ENCODE results near the gene ZNF574.

ZNF574 gene

GRCh38 chr19:42079886-42080763 is 4.2 kb downstream of the ZNF574 start:
- no peak for DNase-seq (ENCODE audit: low spot score)

DNA sequence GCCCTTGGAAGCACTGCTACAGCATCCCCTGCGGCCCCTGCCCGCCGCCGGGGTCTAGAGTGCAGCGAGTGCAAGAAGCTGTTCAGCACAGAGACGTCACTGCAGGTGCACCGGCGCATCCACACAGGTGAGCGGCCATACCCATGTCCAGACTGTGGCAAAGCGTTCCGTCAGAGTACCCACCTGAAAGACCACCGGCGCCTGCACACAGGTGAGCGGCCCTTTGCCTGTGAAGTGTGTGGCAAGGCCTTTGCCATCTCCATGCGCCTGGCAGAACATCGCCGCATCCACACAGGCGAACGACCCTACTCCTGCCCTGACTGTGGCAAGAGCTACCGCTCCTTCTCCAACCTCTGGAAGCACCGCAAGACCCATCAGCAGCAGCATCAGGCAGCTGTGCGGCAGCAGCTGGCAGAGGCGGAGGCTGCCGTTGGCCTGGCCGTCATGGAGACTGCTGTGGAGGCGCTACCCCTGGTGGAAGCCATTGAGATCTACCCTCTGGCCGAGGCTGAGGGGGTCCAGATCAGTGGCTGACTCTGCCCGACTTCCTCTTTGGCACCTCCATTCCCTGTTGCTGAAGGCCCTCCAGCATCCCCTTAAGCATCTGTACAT is 4.9 kb downstream of the ZNF574 start:
- no peak for DNase-seq (ENCODE audit: low spot score)

GRCh38 chr19:42081584-42082203 is 5.7 kb downstream of the ZNF574 start:
- peak; percentile 72 for DNase-seq (ENCODE audit: low spot score)

- DNase-seq (ENCODE audit: low spot score) = no peak
Observed at GRCh38 chr19:42083537-42083936, 7.6 kb downstream of the ZNF574 start.

DNA sequence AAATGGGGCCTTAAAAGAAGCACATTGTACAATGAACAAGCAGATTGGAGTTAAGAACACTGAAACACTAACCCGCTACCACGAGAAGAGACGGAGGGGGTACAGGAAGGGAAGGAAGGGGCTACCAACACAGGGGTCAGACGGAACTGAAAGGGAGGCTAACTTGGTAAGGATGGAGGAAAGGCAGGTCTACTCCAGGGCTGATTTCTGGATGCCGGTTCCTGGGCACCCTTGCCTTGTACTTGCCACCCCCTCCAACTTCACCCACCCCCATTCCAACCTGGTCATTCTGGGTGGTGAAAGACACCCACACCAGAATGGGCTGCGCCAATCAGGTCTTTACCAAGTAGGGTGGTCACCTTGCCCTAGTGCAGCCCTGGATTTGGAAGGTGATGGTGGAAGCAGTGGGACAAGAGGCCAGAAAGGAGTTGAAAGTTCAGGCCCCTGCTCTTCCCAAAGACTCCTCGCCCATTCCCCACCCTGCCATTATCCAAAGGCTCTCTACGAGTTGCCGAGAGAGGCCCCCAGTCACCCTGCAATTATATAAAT is 10.3 kb downstream of the ZNF574 start:
- no peak for DNase-seq (ENCODE audit: low spot score)

DNA sequence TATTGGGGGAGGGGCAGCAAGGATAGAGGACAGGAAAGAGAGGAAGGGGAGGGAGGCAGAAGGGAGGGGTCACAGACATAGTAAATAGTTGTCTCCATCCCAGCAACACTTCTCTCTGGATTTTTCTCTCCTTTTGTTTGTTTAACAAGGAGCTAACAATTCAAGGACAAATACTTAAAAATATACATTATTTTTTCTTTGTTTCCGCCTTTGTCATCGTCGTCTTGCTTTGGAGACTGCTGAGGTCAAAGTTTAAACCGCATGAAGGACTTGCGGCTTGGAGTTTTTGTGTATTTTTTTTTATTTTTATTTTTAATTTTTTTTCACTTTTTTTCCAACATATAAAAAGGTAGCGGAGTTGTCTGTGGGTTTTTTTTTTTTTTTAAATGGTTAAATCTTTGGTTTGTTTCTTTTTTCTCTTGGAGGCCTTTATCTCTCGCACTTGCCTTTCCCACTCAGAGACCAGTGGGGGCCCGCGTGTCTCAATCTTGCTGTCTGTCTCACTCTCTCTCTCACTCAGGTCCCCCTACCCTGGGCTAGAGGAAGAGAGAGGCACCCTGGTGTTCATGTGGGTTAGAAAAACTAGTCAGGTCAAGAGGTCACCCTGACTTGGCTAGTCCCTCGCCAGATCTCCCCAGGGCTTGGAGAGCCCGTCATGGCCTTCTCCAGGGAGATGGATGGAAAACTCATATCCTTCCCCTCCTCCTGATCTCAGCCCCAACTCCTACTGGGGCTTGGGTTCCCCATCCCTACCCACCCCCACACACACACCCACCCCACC is 11.0 kb downstream of the ZNF574 start:
- DNase-seq (ENCODE audit: low spot score) = no peak

GRCh38 chr19:42088471-42089190 is 12.7 kb downstream of the ZNF574 start:
- peak; percentile 88 for DNase-seq (ENCODE audit: low spot score)

DNA sequence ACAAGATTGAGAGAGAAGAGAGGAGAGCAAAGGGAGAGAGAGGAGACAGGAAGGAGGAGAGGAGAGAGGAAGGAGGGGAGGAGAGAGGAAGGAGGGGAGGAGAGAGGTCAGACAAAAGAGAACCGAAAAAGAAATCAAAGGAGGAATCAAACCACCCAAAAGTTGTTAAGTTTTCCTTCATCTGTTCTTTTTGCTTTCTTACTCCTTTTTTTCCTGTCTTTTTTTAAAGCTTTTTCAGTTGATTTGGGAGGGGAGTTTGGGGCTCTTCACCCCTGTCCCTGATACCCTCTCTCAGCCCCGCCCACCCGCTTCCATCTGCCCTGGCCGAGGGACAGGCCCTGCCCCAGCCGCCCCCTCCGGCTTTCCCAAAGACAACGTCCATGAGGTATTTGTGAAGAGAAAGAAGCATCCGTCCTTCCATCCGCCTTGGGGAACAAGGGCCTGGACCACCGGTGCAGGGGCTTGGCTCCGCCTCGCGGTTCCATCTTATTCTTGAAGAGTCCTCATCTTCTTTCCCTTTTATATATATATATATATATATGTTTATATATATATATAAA is 13.3 kb downstream of the ZNF574 start:
- no peak for DNase-seq (ENCODE audit: low spot score)

DNA sequence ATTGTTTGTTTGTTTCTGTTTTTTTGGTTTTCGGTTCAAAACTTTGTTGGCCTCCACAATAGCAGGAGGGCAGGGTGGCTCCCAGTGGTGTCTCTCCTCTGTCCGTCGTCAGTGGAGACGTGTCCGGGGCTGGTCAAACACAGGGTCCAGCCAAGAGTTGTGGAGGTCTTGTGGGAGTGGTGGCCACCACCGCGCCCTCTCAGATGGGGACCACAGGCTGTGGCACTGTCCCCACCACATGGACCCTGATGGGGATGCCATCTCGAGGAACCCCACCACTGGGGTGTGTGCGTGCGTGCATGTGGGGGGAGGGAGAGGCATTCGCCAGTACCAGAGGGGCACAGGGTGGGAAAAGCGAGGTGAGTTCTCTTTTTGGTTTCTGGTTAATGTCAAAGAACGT is 13.8 kb downstream of the ZNF574 start:
- no peak for DNase-seq (ENCODE audit: low spot score)

DNA sequence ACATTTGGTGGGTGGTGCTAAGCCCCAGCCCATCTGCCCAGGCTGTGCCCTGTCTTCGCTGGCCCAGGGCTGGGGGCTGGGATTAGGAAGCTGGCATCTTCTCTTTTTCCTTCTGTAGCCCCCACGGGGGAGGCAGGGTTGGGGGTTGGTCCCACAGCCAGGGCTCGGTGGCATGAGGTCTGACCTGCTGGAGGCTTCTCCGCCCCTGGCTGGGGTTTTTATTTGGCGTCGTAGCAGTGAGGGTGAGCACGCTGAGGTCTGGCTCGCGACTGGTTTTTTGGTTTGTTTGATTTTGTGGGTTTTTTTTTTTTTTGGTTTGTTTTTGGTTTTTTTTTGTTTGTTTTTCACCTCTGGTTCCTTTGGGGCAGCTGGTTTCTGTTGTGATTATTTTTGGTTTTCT is 14.7 kb downstream of the ZNF574 start:
- no peak for DNase-seq (ENCODE audit: low spot score)

- DNase-seq (ENCODE audit: low spot score) = no peak
Observed at GRCh38 chr19:42091300-42091699, 15.3 kb downstream of the ZNF574 start.

GRCh38 chr19:42091742-42092141 is 15.8 kb downstream of the ZNF574 start:
- peak; percentile 40 for DNase-seq (ENCODE audit: low spot score)

GRCh38 chr19:42092350-42092749 is 16.4 kb downstream of the ZNF574 start:
- DNase-seq (ENCODE audit: low spot score) = peak; percentile 45

- DNase-seq (ENCODE audit: low spot score) = no peak
Observed at GRCh38 chr19:42093505-42093904, 17.5 kb downstream of the ZNF574 start.

DNA sequence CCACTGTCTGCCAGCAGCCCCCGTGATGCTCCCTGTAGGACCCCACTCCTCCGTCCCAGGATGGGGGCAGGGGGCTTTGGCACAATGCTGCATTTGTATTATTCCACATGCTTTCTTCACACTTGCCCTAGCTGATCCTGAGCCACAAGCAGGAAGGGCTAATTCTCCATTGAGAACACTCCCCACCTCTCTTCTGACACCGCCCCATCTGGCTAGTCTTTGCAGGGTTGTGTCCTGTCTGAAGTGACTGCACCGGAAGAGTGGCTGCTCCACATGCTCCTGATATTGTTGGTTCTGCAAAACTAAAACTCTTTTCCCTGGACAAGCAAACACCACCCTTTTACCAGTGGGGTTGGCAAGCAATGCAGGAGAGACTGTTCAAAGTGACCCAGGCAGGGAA is 18.0 kb downstream of the ZNF574 start:
- no peak for DNase-seq (ENCODE audit: low spot score)

DNA sequence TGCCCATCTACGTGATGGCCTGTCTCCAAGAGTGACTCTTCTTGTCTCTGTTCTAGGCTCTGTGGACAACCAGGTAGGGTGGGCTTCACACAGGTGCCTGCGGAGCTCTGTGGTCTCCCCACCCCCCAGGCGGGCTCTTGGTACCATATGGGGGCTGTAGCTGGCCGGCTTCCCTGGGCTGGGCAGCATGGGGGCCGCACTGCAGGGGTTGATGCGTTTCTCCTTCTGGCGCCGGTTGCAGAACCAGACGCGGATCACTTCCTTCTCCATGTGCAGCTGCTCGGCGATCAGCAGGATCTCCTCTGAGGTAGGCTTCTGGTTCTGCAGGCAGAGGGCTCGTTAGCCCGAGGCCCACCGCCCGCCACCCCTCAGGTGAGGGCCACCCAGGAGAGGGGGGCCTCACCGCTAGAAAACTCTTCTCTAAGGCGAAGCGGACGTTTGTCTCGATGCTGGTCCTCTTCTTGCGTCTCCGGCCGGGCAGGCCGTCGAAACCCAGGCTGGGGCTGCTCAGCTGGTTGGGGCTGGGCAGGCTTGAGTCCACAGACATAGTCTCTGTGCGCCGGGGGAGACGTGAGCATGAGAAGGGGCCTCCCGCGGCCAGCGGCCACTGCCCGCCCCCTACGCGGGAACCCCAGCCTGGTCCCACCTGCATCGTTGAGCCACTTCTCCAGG is 19.3 kb downstream of the ZNF574 start:
- DNase-seq (ENCODE audit: low spot score) = no peak

DNA sequence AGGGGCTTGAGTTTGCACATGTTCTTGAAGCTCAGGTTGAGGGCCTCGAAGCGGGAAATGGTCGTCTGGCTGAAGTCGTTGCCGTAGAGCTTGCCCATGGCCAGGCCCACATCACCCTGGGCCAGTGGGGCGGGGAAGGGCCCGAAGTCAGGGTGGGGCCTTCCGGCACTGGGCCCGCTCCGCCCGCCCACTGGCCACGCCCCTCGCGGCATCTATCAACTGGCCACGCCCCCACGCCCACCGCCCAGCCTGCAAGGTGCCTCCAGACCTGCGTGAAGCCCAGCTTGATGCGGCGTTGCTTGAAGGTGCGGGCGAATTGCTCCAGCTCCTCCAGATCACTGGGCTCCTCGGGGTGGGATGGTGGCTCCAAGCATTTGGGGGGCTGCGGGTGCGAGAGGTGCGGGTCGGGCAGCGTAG is 19.9 kb downstream of the ZNF574 start:
- DNase-seq (ENCODE audit: low spot score) = no peak

- DNase-seq (ENCODE audit: low spot score) = no peak
Observed at GRCh38 chr19:42096255-42096837, 20.4 kb downstream of the ZNF574 start.

DNA sequence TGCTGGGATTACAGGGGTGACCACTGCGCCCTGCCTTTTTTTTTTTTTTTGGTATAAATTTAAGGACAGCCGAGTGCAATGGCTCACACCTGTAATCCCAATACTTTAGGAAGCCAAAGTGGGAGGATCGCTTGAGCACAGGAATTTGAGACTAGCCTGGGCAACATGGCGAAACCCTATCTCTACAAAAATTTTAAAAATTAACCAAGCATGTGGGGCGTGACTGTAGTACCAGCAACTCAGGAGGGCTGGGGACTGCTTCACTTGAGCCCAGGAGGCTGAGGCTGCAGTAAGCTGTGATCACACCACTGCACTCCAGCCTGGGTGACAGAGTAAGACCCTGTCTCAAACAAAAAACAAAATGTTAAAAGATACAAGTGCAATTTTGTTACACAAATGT is 21.5 kb downstream of the ZNF574 start:
- DNase-seq (ENCODE audit: low spot score) = no peak

DNA sequence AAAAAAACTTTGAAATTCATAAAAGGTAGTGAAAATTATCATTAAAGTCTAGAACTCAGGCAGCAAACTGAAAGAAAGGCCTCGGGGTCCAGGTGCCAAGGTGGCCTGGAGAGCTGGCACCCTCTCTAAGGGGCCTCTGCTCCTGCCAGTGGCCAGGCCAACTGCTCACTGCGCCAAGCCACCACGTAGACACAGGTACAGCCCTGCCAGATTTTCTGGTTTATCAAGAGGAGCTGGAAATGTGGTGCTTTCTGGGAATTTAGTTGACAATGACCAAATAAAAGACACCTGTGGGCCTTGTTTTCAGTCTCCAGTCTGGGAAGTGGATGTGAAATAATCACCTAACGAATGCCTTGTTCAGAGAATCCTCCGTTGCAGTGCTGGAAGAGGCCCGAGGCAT is 22.8 kb downstream of the ZNF574 start:
- DNase-seq (ENCODE audit: low spot score) = no peak
